Sigmoid colon (tissue), 7 donors: ENCODE measurements around the gene RNH1. TPM values are rescaled to one million over a fixed set of nuclear protein-coding genes. Genes with fewer than 3 reads are reported as not detected.

Source experiments
- DNase-seq: peaks from one replicate; pipeline ENCODE4 v3.0.0-alpha.2; 2019
- H3K27ac ChIP-seq, 4 donors: fragments of 200-600 bp; sonication (generic); one replicate each; pipeline ENCODE4 v1.5.1; 2016 to 2019; ENCODE audit warnings: mild to moderate bottlenecking in 1 of 4
- H3K27me3 ChIP-seq, 3 donors: fragments of 200-600 bp; sonication (generic); one replicate each; pipeline ENCODE4 v1.5.1; 2019; ENCODE audit warnings: mild to moderate bottlenecking in 1 of 3
- H3K36me3 ChIP-seq, 4 donors: fragments of 200-600 bp; sonication (generic); one replicate each; pipeline ENCODE4 v1.5.1; 2016 to 2019
- H3K4me1 ChIP-seq, 4 donors: fragments of 200-600 bp; sonication (generic); one replicate each; pipeline ENCODE4 v1.5.1; 2017 to 2019
- H3K4me3 ChIP-seq, 4 donors: fragments of 200-600 bp; sonication (generic); one replicate each; pipeline ENCODE4 v1.5.1; 2017 to 2019; ENCODE audit warnings: mild to moderate bottlenecking in 2 of 4, moderate library complexity in 1 of 4
- H3K9me3 ChIP-seq, 4 donors: fragments of 200-600 bp in 3 of 4; sonication (generic) in 3 of 4; one replicate each; pipeline versions ENCODE4 v1.5.1 to v1.6.1; 2013 to 2019
- CTCF ChIP-seq, 4 experiments: fragments of 450-650 bp in 3 of 4; fragments of 200-600 bp in 1 of 4; IDR thresholded peaks; one replicate each; pipeline ENCODE4 v1.5.1; 2016 to 2019; ENCODE audit warnings: antibody characterized with exemption in 4 of 4, mild to moderate bottlenecking in 3 of 4, moderate library complexity in 2 of 4
- EP300 ChIP-seq, 4 donors: sonication (generic); formaldehyde crosslinking; IDR thresholded peaks; one replicate each; pipeline ENCODE4 v1.6.1; 2017; ENCODE audit warnings: antibody characterized with exemption in 4 of 4
- POLR2A ChIP-seq, 2 donors: fragments of 450-650 bp; IDR thresholded peaks; one replicate each; pipeline ENCODE4 v1.6.1; 2016; ENCODE audit warnings: antibody characterized with exemption in 2 of 2, mild to moderate bottlenecking in 2 of 2, moderate library complexity in 2 of 2
- POLR2AphosphoS5 ChIP-seq, 4 donors: sonication (generic); formaldehyde crosslinking; IDR thresholded peaks; one replicate each; pipeline ENCODE4 v1.6.1; 2017; ENCODE audit warnings: antibody characterized with exemption in 4 of 4
- WGBS, 2 donors: extraction: QIAGEN DNeasy Blood & Tissue Kit; methylation state at CpG; one replicate each; pipeline ENCODE4 v1.1.7; 2013; 5-methylcytosine and 5-hydroxymethylcytosine counted together
- intact Hi-C: fragments of 100-400 bp; cut with DNase I; formaldehyde crosslinking; loops from one replicate; pipeline ENCODE4 v1.15.1; 2023
- polyA plus RNA-seq, 3 donors: library from polyadenylated mRNA; stranded (reverse); fragments of 200-250 nt; gene quantifications; one replicate each; pipeline ENCODE4 v1.2.3, GENCODE V29; 2013
- total RNA-seq, 4 donors: library from RNA; depleted of rRNA; stranded (reverse); fragments of >200 nt; gene quantifications; one replicate each; pipeline ENCODE4 v1.1.0, GENCODE V29; 2016
- donor health status: healthy with polysubstance abuse.
- donor health status: Bipolar disorder and iron deficiency.
- donor health status: healthy.

The RNH1 gene
- total and polyA plus RNA-seq, 7 donors: 101 to 210 (median 150) TPM

- 57 to 92% methylated on average over 20 of the region's 20 CpGs for WGBS, 2 donors
These were observed 34.4 kb upstream of the RNH1 start for GRCh38 chr11:541433-541885.

GRCh38 chr11:540583-541432, 33.8 kb upstream of the RNH1 start:
- DNase-seq: peak; percentile 63
- intact Hi-C loops: no loop called here

More at GRCh38 chr11:541433-541885, 34.4 kb upstream of the RNH1 start:
- Histone ChIP-seq H3K36me3 (no peaks in the 10 kb centered on the region), H3K27ac (no peak overlapping the region), H3K9me3 (no peaks in the 10 kb centered on the region), H3K4me3 (no peak overlapping the region), H3K27me3 (peaks cover 18 to 46% (median 21%) of the 10 kb centered on the region in 3 donors), H3K4me1 (peaks cover 0 to 15% (median 13%) of the 10 kb centered on the region in 4 donors)
- DNase-seq: no peak
- TF ChIP-seq POLR2AphosphoS5 (IDR thresholded peaks at IDR 0.05) (no peak), EP300 (IDR thresholded peaks at IDR 0.05) (no peak), CTCF (IDR thresholded peaks at IDR 0.05) (no peak), POLR2A (IDR thresholded peaks at IDR 0.05) (no peak)
- intact Hi-C loops: no loop called here

GRCh38 chr11:539971-540481, 33.0 kb upstream of the RNH1 start:
- 95% methylated on average over 8 of the region's 8 CpGs for WGBS, 2 donors
- no peak for TF ChIP-seq POLR2A (IDR thresholded peaks at IDR 0.05)
- TF ChIP-seq EP300 (IDR thresholded peaks at IDR 0.05): no peak
- TF ChIP-seq CTCF (IDR thresholded peaks at IDR 0.05): no peak
- no peak for TF ChIP-seq POLR2AphosphoS5 (IDR thresholded peaks at IDR 0.05)
- no peak for DNase-seq

More at GRCh38 chr11:540583-541432, 33.8 kb upstream of the RNH1 start:
- Histone ChIP-seq H3K27ac (no peak overlapping the region), H3K36me3 (no peaks in the 10 kb centered on the region), H3K9me3 (no peaks in the 10 kb centered on the region), H3K27me3 (peaks cover 18 to 48% (median 21%) of the 10 kb centered on the region in 3 donors), H3K4me1 (peaks cover 0 to 20% (median 19%) of the 10 kb centered on the region in 4 donors), H3K4me3 (no peak overlapping the region)
- TF ChIP-seq POLR2A (IDR thresholded peaks at IDR 0.05) (no peak), CTCF (IDR thresholded peaks at IDR 0.05) (no peak), EP300 (IDR thresholded peaks at IDR 0.05) (no peak), POLR2AphosphoS5 (IDR thresholded peaks at IDR 0.05) (no peak)
- WGBS, 2 donors: 92 to 93% methylated on average over 23 of the region's 23 CpGs

GRCh38 chr11:538431-539051, 31.5 kb upstream of the RNH1 start:
- no peak overlapping the region for H3K4me3 ChIP-seq
- H3K36me3 ChIP-seq: peaks cover 0 to 4% (median 2%) of the 10 kb centered on the region in 4 donors
- H3K27me3 ChIP-seq: peaks cover 18 to 45% (median 21%) of the 10 kb centered on the region in 3 donors
- no peak for DNase-seq
- intact Hi-C loops: loop anchor here (10.0 kb wide), 1 partner anchor 304 kb away; the partner anchor contains the start of genes PSMD13 and SIRT3
- no peak overlapping the region for H3K27ac ChIP-seq
- H3K4me1 ChIP-seq: peaks cover 0 to 34% (median 32%) of the 10 kb centered on the region in 4 donors
- WGBS, 2 donors: 92 to 94% methylated on average over 20 of the region's 20 CpGs
- TF ChIP-seq EP300 (IDR thresholded peaks at IDR 0.05) (no peak), POLR2AphosphoS5 (IDR thresholded peaks at IDR 0.05) (no peak), POLR2A (IDR thresholded peaks at IDR 0.05) (no peak), CTCF (IDR thresholded peaks at IDR 0.05) (no peak)
- no peaks in the 10 kb centered on the region for H3K9me3 ChIP-seq

More at GRCh38 chr11:539971-540481, 33.0 kb upstream of the RNH1 start:
- H3K36me3 ChIP-seq: no peaks in the 10 kb centered on the region
- peaks cover 18 to 48% (median 21%) of the 10 kb centered on the region in 3 donors for H3K27me3 ChIP-seq
- H3K27ac ChIP-seq: no peak overlapping the region
- intact Hi-C loops: loop anchor here (10.0 kb wide), 1 partner anchor 305 kb away; the partner anchor contains the start of genes PSMD13 and SIRT3
- H3K4me1 ChIP-seq: peaks cover 0 to 21% (median 20%) of the 10 kb centered on the region in 4 donors
- H3K4me3 ChIP-seq: no peak overlapping the region
- no peaks in the 10 kb centered on the region for H3K9me3 ChIP-seq
